GM19193 (cell line): ENCODE results near the gene EIPR1.

Source experiments
- POLR2A ChIP-seq: IDR thresholded peaks from 4 replicates; pipeline ENCODE4 v1.6.1; 2011; ENCODE audit not compliant: insufficient read depth, insufficient read length; ENCODE audit errors: extremely low read depth

The EIPR1 gene

DNA sequence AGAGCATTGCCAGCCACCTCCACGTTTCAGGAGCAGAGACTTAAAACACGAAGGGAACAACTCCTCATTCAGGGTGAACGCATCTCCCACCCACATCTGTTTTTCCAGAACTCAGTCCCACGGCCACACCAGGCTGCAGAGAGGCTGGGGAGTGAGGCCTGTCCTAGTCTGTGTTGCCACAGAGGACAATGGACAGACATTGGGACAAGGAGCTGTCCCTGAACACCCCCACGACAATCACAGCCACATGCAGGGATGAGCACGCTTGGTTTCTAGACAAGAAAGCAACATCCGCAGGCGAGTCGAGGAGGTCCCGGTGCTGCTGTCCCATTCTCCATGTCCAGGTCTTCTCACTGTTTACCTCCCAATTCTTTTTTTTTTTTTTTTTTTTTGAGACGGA, 167.4 kb downstream of the EIPR1 start:
- no peak for TF ChIP-seq POLR2A

DNA sequence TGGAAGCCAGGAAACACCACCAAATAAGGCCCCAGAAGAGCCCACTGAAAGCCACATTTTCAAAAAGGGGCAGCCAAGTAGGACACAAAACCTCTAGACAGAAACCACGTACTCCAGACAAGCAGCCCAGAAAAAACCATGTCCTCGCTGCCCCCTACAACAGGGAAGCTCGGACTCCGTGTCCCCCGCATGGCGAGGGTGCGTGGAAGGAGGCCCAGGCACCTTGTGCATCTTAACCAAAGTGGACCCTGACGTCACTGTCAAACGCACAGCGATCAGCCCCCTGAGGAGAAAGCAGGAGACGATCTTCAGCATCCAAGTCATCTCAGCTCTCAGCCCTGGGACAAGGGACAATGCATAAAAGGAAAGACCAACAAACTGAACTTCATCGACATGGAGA, 168.4 kb downstream of the EIPR1 start:
- TF ChIP-seq POLR2A = no peak

DNA sequence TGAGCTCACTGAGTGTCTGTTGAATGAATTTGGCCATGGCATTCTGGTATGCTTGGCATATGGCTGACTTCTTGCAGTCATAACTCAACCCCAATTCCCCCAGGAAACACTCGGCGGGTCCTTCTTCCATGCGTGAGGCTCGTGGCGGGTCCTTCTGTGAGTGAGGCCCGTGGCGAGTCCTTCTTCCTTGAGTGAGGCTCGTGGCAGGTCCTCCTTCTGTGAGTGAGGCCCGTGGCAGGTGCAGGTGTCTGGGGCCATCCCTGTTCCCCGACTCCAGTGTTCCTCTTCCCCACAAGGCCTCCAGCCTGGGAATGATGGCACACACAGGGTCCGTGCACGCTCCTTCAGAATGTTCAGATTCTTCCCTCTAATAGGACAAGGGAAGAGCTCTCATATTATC, 169.0 kb downstream of the EIPR1 start:
- no peak for TF ChIP-seq POLR2A

DNA sequence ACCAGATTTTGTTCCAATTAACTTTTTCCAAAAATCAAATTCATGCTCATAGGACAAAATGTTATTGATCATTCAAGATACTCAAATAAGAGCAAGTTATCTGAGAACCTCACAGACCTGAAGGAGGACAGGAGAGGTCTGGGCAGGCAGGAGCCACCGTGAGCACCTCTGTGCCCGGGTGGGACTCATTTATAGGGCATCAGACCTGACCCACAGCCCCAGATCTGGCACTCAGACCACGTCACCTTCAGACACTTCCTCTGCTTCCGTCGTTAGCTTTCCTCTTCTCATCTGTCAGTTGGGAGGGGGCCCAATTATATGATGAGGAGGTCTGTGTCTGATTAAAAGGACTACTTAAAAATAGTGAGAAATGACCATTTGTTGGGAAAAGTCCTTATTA, 169.4 kb downstream of the EIPR1 start:
- TF ChIP-seq POLR2A = no peak

DNA sequence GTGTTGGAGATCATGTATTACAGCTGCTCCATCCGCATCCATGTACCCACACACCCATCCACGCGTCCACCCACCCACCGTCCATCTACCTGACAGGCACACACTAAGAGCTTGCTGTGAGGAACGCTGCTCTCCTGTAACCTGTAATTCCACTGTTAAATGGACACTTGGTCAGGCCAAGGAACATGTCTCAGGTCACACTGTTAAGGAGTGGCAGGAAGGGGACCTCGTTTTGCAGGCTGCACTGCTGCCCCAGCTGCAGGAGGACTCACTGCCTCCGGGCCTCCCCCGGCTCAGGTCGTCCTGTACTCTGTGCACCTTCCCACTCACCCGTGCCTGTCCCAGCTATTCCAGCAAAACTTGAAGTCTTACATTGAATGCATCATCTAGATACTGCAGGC, 170.5 kb downstream of the EIPR1 start:
- TF ChIP-seq POLR2A = no peak

DNA sequence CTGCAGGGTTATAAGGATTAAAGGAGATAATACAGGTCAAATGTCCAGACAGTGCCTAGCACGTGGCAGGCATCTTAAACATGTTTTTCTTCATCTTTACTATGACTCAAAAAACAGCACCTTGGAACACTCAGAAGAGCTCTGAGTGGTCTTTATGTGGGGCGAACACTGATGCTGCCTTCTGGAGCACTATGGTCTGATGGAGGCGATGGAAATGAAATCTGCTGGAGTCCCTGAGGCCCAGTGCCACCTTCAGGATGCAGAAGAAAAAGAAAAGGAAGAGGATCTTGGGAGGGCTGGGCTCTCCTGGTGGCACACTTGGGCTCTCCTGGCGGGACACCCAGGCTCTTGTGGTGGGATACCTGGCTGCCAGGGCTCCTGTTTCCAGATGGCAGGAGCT, 171.8 kb downstream of the EIPR1 start:
- TF ChIP-seq POLR2A = no peak

DNA sequence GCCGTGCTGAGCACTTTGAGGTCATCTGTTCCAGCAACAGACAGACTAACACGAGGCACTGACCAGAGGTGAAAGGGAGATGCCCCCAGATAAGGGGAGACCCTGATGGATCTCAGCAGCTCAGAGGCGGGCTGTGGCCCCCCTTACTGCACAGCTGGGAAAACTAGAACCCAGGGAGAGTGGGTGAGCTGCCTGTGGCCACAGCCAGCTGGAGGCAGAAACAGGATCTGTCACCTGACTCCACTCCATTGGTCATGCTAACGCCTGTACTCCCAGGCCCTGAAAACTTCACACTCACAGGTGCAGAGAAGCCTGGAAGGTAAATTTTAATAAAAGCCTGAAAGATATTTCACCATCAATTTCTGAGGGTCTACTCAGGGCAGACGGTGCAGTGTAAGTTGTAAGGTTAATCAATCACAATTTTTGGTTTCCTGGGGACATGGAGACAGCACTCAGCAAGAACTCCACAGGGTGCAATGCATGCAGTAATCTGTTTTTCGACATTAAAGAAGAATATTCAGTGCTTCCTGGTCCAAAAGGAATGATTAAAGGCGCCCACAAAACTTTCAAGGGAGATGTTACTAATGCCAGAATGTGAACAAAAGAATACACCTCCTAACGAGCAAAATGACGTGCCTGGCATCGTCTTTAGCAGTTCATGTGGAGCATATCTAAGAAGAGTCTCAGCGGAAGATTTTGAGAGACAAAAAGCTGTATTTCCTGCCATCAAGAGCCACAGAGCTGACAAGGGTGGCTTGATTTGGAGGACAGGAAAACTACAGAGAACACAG, 173.4 kb downstream of the EIPR1 start:
- no peak for TF ChIP-seq POLR2A

DNA sequence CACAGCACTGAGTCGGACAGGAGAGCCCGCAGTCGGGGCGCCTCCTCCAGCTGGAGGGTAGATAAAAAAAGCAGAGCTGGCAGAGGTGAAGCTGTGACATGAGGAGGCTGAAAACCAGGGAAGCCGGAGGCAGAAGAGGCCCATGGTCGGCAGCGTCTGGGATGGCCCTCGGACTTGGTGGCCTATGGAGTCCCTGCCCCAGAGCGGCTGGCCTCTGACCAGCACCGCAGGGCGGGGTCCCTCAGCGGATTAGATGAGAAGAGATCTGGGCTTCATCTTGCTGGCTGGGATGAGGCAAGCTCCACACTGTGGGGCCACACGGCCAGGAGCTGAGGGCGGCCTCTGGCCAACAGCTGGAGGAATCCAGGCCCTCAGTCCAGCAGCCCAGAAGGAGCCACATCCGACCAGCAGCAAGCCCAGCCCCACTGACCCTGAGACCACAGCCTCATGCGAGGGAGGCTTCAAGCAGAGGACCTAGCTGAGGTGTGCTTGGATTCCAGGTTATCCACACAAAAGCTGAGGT, 174.1 kb downstream of the EIPR1 start:
- TF ChIP-seq POLR2A = no peak

DNA sequence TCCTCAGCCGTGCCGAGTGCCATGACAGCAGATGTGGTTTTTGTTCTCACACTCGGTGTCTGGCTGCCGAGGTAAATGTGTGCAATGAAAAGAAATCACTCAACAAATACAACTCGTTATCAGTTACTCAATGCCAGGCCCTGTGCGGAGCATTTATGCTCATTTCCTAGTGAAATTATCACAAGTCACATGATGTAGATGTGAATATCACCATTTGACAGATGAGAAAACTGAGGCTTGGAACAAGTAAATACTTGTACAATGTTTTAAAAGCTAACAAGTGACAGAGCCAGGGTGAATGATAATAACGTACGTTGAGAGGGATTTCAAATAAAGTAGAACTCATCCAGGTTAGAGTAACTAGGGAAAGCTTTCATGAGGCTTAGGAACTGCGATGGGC, 174.7 kb downstream of the EIPR1 start:
- no peak for TF ChIP-seq POLR2A

DNA sequence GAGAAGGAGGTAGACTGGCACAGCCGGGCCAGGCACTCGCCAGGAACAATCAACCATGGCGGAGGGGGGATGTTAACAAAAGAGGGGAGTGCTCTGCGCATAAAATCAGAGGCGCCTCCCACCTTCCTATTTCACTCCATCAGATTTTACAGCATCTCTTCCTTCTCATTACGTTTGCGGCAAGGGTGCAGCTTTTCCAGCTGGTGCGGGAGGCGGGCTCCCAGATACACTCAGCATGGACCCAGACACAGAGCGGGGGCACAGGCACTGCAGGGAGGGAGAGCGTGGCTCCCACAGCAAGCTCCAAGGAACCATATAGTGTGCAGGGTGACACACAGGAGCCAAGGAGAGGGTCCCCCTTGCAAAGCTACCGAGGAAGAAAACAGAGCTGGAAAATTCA, 176.3 kb downstream of the EIPR1 start:
- TF ChIP-seq POLR2A = no peak

DNA sequence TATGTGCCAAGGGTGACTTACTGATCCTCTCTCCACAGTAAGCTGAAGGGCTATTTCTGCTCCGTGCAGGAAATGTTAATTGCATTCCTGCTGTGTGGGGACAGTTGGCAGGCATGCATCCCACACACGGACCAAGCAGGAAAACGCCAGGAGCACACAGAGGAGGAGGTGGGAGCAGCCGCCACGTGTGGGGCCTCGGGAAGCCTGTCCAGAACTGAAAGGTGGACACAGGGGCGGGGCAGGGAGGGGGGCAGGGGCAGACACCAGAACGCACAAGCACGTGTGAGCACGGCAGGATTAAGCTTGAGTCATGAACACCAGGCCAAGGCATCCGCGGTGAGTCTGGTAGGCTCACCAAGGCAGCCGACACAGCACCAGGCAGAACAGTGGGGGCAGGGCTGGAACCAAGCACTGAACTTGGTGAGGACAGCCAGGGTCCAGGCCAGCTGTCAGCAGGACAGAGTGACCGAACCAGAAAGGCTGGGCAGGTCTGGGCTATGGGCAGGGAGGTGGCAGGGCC, 177.1 kb downstream of the EIPR1 start:
- no peak for TF ChIP-seq POLR2A

DNA sequence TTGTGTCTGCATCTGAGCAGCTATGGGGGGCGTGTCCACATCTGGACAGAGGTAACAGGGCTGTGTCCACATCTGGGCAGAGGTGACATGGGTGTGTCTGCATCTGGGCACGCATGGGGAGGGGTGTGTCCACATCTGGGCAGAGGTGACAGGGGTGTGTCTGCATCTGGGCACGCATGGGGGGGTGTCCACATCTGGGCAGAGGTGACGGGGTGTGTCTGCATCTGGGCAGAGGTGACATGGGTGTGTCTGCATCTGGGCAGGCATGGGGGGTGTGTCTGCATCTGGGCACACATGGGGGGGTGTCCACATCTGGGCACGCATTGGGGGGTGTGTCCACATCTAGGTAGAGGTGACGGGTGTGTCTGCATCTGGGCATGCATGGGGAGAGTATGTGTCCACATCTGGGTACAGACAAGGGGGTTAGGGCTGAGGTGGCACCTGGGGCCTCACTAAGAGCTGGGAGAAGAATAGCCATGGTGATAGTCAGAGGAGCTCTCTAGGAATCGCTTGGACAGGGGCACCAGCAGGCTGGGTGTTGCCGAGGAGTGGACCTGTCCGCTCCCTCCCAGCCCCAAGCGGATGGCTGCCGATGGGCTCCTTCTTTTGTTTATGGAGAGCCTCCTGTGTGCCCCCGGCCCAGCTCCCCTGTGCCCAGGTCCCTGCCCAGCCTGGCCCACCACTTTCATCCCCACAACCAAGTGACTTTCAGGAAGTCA, 177.8 kb downstream of the EIPR1 start:
- TF ChIP-seq POLR2A = no peak

DNA sequence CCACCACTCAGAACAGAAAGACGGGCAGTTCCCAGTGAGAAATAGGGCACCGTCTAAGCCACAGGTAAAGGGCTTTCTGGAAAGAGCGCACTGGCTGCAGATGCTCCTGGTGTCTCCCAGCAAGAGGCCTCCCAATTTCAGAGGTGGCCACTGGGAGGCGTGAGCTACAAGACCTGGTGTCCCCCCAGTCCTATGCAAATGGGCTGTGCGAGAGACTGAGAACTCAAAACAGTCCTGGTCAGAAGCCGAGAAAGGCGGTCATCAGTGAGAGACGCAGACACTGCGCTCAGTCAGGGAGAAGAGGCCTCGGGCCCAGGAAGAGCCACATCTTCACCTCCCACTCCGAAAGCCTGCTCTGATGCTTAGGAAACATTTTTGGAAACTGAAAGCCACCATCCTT, 179.5 kb downstream of the EIPR1 start:
- TF ChIP-seq POLR2A = no peak

DNA sequence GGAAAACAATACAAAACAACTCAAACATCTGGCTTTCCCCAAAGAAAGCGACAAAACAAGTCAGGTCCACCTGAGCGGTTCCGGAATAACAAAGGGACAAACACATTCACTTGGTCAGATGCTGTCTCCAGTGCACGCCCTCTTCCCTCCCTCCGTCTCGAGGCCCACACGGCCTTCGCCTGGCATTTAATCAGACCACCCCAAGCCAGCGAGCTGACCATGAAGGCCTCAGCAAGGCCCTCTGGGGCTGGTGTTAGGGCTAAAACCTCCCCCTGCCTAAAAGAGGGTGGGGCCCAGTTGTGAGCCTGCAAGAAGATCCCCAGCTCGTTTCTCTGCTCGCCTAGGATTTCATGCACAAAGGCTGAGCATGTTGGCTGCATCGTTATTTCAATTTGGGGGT, 180.3 kb downstream of the EIPR1 start:
- no peak for TF ChIP-seq POLR2A

DNA sequence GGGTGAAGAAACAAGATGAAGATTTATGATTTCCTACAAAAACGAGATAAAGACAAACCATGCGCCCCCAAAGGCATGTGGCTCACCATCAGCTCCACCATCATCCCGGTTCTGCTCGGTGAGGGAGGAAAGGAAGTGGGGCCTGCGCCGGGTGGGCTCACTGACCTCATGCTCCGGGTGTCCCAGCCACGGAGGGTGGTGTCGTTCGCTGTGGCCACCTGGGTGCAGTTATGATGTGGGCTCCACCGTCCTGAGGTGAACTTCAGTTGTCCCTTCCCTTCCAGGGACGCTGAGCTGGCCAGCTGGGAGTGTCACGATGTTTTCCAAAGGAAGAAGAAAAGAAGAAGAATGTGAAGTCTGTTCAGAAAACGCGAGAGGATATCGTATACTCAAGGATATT, 180.9 kb downstream of the EIPR1 start:
- TF ChIP-seq POLR2A = no peak

DNA sequence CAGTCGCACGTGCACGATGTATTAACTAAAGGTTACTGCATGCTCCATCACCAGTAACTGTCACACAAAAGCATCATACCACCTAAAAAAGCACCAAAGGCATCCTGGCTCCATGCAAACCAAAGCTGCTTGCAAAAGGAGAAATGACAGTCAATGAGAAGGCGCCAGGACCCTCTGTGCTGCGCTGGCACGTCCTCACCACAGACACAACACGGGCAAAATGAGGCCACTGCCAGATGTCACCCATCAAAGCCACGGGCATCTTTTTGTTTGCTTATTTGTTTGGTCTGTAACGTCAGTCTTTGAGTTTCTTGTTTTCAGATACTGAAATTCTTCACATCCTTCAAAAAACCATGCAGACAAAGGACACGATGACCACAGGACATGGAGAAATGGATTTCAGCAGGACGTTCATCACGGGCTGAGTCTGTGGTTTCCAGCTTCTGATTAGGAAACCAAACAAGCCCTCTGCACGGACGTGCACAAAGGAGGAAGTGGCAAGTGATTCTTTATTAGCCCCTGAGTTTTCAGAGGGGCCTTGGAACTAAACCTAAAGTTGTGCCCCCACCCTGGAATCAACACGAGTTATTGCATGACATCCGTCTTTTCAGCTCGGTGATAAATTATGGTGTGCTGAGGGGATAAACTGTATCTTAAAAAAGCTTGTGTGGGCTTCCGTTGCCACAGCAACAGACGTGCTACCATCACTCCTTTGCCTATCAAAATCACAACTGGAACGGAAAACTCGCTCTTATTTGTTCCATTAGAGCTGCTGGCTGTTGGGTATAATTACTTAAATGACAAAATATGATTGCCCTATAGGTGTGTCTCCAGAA, 181.8 kb downstream of the EIPR1 start:
- no peak for TF ChIP-seq POLR2A

DNA sequence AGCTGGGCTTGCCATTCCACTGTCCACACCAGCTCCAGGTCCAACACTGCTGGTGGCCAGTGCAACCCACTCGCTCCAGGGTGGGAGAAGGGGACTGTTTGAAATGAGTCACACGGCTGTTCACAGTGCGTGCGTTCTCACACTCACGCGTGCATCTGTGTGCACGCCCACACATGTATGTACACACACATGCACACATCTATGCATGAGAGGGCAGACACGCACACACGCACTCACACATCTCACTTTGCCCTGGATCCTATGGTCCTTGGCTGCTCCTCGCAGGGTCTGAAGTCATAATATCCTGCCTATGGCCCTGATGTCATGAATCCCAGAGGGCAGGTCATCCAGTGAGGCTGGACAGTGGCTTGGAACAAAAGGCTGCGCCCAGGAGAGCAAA, 182.8 kb downstream of the EIPR1 start:
- no peak for TF ChIP-seq POLR2A
